Measurements from ENCODE around the gene HAUS3.

The HAUS3 gene

GRCh38 chr4:2245057-2245786 lies 3.3 kb upstream of the HAUS3 start:
- POLR2A ChIA-PET: interaction anchor here (1.0 kb wide), 1 partner anchor 17 kb away, joined by 3 read pairs; the partner anchor contains the start of gene MXD4
- H3K9me3 ChIP-seq (ENCODE audit: control insufficient read depth, insufficient read depth, low read depth, low read length): no peaks in the 10 kb centered on the region
- TF ChIP-seq ZNF239 (tag by site-specific recombination; IDR thresholded peaks at IDR 0.05) (no peak), ZFP41 (tag by site-specific recombination; IDR thresholded peaks at IDR 0.05; ENCODE audit: borderline replicate concordance) (no peak), ZNF146 (tag by site-specific recombination; IDR thresholded peaks at IDR 0.05) (no peak), ZNF112 (tag by site-specific recombination; IDR thresholded peaks at IDR 0.05) (no peak), TRIM28 (IDR thresholded peaks at IDR 0.05; ENCODE audit: borderline replicate concordance, low read length) (peak; percentile 87; the same call in 1 of the 2 replicates)
- no peaks in the 10 kb centered on the region for H3K4me1 ChIP-seq (ENCODE audit: control insufficient read depth, insufficient read depth, low read length)
- H3K36me3 ChIP-seq (ENCODE audit: control insufficient read depth in 2 of 2, insufficient read depth in 1 of 2, low read length in 2 of 2): peaks cover 0 to 20% of the 10 kb centered on the region in 2 experiments; a peak in 1 of 3 replicates
- H3K4me3 ChIP-seq (ENCODE audit: low read depth, low read length): no peak overlapping the region
- CTCF ChIA-PET: no interaction called here
- no peak overlapping the region for H3K27ac ChIP-seq (ENCODE audit: extremely low read depth, low read depth, low read length)

- Histone ChIP-seq H3K36me3 (ENCODE audit: control insufficient read depth in 2 of 2, insufficient read depth in 1 of 2, low read length in 2 of 2) (peaks cover 0 to 19% of the 10 kb centered on the region in 2 experiments; a peak in 1 of 3 replicates), H3K27ac (ENCODE audit: extremely low read depth, low read depth, low read length) (no peak overlapping the region), H3K4me1 (ENCODE audit: control insufficient read depth, insufficient read depth, low read length) (no peaks in the 10 kb centered on the region; the same call in 1 of the 2 replicates), H3K4me3 (ENCODE audit: low read depth, low read length) (no peak overlapping the region), H3K9me3 (ENCODE audit: control insufficient read depth, insufficient read depth, low read depth, low read length) (no peaks in the 10 kb centered on the region)
- POLR2A ChIA-PET: interaction anchor here (1.0 kb wide), 1 partner anchor 18 kb away, joined by 3 read pairs; the partner anchor contains the start of gene MXD4
- CTCF ChIA-PET: interaction anchor here (0.7 kb wide), 2 partner anchors 12 to 172 kb away, joined by 3 read pairs; no protein-coding TSS in a partner anchor
- peak; percentile 41; the same call in 1 of the 2 replicates for TF ChIP-seq KLF7 (tag by site-specific recombination; IDR thresholded peaks at IDR 0.05; ENCODE audit: borderline replicate concordance)
- peak; percentile 66 for TF ChIP-seq ZNF596 (tag by site-specific recombination; IDR thresholded peaks at IDR 0.05)
- TF ChIP-seq ZNF18 (tag by site-specific recombination; IDR thresholded peaks at IDR 0.05): 0 out of 2 replicates have a peak, but pooled peaks have one; percentile 36
- TF ChIP-seq ZFHX2 (tag by site-specific recombination; conservative IDR thresholded peaks at IDR 0.05): peak; percentile 86
- 0 out of 2 replicates have a peak, but pooled peaks have one; percentile 12 for TF ChIP-seq ZFP3 (tag by site-specific recombination; IDR thresholded peaks at IDR 0.05; ENCODE audit: low read depth)
- peak; percentile 55; the same call in 1 of the 2 replicates for TF ChIP-seq ZNF366 (tag by site-specific recombination; conservative IDR thresholded peaks at IDR 0.05)
- TF ChIP-seq PRDM4 (tag by site-specific recombination; IDR thresholded peaks at IDR 0.05): peak; percentile 76
- TF ChIP-seq ZNF37A (tag by site-specific recombination; IDR thresholded peaks at IDR 0.05): no peak
- TF ChIP-seq ZNF157 (tag by site-specific recombination; IDR thresholded peaks at IDR 0.05): 0 out of 2 replicates have a peak, but pooled peaks have one; percentile 21
- 0 out of 2 replicates have a peak, but pooled peaks have one; percentile 76 for TF ChIP-seq ZNF2 (tag by site-specific recombination; IDR thresholded peaks at IDR 0.05)
- 0 out of 2 replicates have a peak, but pooled peaks have one; percentile 15 for TF ChIP-seq ZNF600 (tag by site-specific recombination; IDR thresholded peaks at IDR 0.05)
- no peak for TF ChIP-seq OVOL3 (tag by site-specific recombination; IDR thresholded peaks at IDR 0.05)
- TF ChIP-seq CTCF (tag by site-specific recombination; IDR thresholded peaks at IDR 0.05): peak; percentile 43; the same call in 1 of the 2 replicates
- TF ChIP-seq KLF8 (tag by site-specific recombination; IDR thresholded peaks at IDR 0.05): peak; percentile 52; the same call in 1 of the 2 replicates
- peak; percentile 75 for TF ChIP-seq GLIS2 (tag by site-specific recombination; IDR thresholded peaks at IDR 0.05)
- TF ChIP-seq GLIS1 (tag by site-specific recombination; IDR thresholded peaks at IDR 0.05): 0 out of 2 replicates have a peak, but pooled peaks have one; percentile 13
- TF ChIP-seq ZBTB11 (tag by site-specific recombination; conservative IDR thresholded peaks at IDR 0.05; ENCODE audit: low read depth): no peak
- no peak for TF ChIP-seq ZNF48 (tag by site-specific recombination; IDR thresholded peaks at IDR 0.05)
- peak; percentile 74 for TF ChIP-seq ZBTB17 (tag by site-specific recombination; IDR thresholded peaks at IDR 0.05)
Observed at GRCh38 chr4:2243681-2244380, 1.9 kb upstream of the HAUS3 start.

Measured in HEK293 (cell line).